Measurements from ENCODE around the gene DIPK1C. TPM values are rescaled to one million over a fixed set of nuclear protein-coding genes. Genes with fewer than 3 reads are reported as not detected.

DIPK1C gene
- total RNA-seq, 1 experiment from 2014 or later, result 0.26 TPM

DNA sequence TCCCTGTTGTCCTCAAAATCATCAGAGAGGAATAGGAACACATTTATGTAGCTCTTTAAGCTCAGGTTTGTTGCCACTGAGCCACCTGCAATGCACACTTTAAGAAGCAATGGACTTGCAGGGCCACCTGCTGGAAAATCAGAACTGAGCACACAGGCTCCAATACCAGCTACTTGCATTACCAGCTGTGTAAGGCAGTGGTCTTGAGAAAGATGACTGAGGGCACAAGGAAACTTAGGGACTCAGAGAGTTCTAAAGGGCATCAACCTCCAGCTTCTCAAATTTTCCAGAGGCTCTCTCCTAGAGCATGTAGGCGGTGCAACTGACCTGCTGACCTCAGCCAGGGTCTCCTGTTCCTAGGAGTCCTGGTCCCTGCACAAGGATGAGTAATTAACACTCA lies 36.6 kb upstream of the DIPK1C start:
- intact Hi-C loops (cut with micrococcal nuclease; ENCODE audit: unreplicated experiment) (loop anchor here (1.0 kb wide), 2 partner anchors 140 to 297 kb away; no protein-coding TSS in a partner anchor), in situ Hi-C loops (cut with HindIII; ENCODE audit: low pct_unique_long_range_greater_than_20kb, low sequenced_read_pairs) (no loop called here)
- no TSS peak for BruUV-seq (replicated peaks)
- Histone ChIP-seq H3K4me3 (ENCODE audit: low read depth in 2 of 2, low read length in 2 of 2) (no peak overlapping the region), H3K36me3 (ENCODE audit: control insufficient read depth, insufficient read depth, low read length) (no peaks in the 10 kb centered on the region), H3K27me3 (ENCODE audit: control insufficient read depth, insufficient read depth, low read length) (peaks cover 2% of the 10 kb centered on the region; the same call in 1 of the 2 replicates), H3K27ac (ENCODE audit: low read length) (no peak overlapping the region), H3K9me3 (ENCODE audit: control insufficient read depth, insufficient read depth, low read depth, low read length) (no peaks in the 10 kb centered on the region), H3K4me1 (ENCODE audit: control insufficient read depth, insufficient read depth, low read length) (peaks cover 19% of the 10 kb centered on the region)
- TF ChIP-seq CTCF (IDR thresholded peaks at IDR 0.05) (peak; percentile 96), POLR2AphosphoS5 (IDR thresholded peaks at IDR 0.05; ENCODE audit: low read depth, low read length) (no peak)
- DNase-seq (ENCODE audit: low read depth, low spot score) (peak; percentile 62), ATAC-seq (peak; percentile 40)
- ChIA-PET CTCF (interaction anchor here (0.5 to 2.3 kb wide), 20 partner anchors 11 to 1159 kb away, joined by 3 to 74 read pairs (median 4); no protein-coding TSS in a partner anchor), POLR2A (no interaction called here)

DNA sequence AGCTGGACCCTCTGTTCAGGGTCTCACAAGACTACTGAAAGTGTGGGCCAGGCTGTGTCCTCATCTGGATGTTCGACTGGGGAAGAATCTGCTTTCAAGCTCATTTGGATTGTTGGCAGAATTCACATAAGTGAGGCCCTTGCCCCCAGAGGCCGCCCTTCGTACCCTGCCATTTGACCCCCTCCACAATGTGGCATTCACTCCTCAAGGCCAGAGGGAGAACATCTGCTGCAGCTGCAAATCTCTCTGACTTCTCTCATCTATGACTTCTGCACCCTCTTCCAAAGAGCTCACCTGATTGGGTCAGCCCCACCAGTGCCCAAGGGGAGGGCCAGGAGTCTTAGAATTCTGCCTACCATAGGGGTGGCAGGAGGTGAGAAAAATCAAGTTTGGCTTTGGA lies 35.2 kb upstream of the DIPK1C start:
- DNase-seq (ENCODE audit: low read depth, low spot score), result no peak
- BruUV-seq (replicated peaks), result no TSS peak
- Histone ChIP-seq H3K36me3 (ENCODE audit: control insufficient read depth, insufficient read depth, low read length) (no peaks in the 10 kb centered on the region), H3K27ac (ENCODE audit: low read length) (no peak overlapping the region), H3K4me3 (ENCODE audit: low read depth in 2 of 2, low read length in 2 of 2) (no peak overlapping the region), H3K4me1 (ENCODE audit: control insufficient read depth, insufficient read depth, low read length) (peaks cover 5% of the 10 kb centered on the region), H3K27me3 (ENCODE audit: control insufficient read depth, insufficient read depth, low read length) (peaks cover 2% of the 10 kb centered on the region; the same call in 1 of the 2 replicates), H3K9me3 (ENCODE audit: control insufficient read depth, insufficient read depth, low read depth, low read length) (no peaks in the 10 kb centered on the region)
- in situ Hi-C loops (cut with HindIII; ENCODE audit: low pct_unique_long_range_greater_than_20kb, low sequenced_read_pairs) (no loop called here), intact Hi-C loops (cut with micrococcal nuclease; ENCODE audit: unreplicated experiment) (no loop called here)
- ChIA-PET POLR2A (no interaction called here), CTCF (interaction anchor here (1.0 to 2.3 kb wide), 2 partner anchors 33 to 60 kb away, joined by 3 to 27 read pairs; no protein-coding TSS in a partner anchor)
- TF ChIP-seq REST (IDR thresholded peaks at IDR 0.05; ENCODE audit: insufficient read depth in 1 of 2, low read depth in 2 of 2, low read length in 1 of 2), result no peak
- TF ChIP-seq POLR2AphosphoS5 (IDR thresholded peaks at IDR 0.05; ENCODE audit: low read depth, low read length), result no peak
- no peak for TF ChIP-seq CTCF (IDR thresholded peaks at IDR 0.05)
- TF ChIP-seq TCF7L2 (IDR thresholded peaks at IDR 0.05; ENCODE audit: low read depth, low read length), result no peak
- TF ChIP-seq SIN3A (IDR thresholded peaks at IDR 0.05; ENCODE audit: borderline replicate concordance, insufficient read depth, low read depth, low read length), result no peak
- no peak for ATAC-seq

Data from Panc1 (cell line).